GM12878 (cell line): Measurements from ENCODE around the gene ANKRD16. TPM values are rescaled to one million over a fixed set of nuclear protein-coding genes. Genes with fewer than 3 reads are reported as not detected.

Source experiments
- ATAC-seq: fragments of 200-7000 bp; cut with Tn5 transposase; 3 replicates; pipeline ENCODE4 v1.9.1; 2020; ENCODE audit warnings: mild to moderate bottlenecking, moderate library complexity
- BruUV-seq: library from RNA; stranded (reverse); fragments of 400-500 nt; replicated peaks from 2 replicates; lab custom pipeline; 2021; lab: Mats Ljungman, UMichigan
- CTCF ChIA-PET: fragments of 300-600 bp; sonication (Branson Sonifier 250); formaldehyde crosslinking; extraction: SDS; loops from one replicate; lab custom pipeline; 2021; ENCODE audit warnings: inconsistent platforms; lab: Yijun Ruan, JAX
- POLR2A ChIA-PET: fragments of 350-600 bp; formaldehyde crosslinking; extraction: SDS; loops from one replicate; lab custom pipeline; 2021; ENCODE audit warnings: inconsistent platforms; lab: Charles Lee
- RAD21 ChIA-PET: fragments of 300-600 bp; sonication (Branson Sonifier 250); formaldehyde crosslinking; loops from one replicate; lab custom pipeline; 2023; ENCODE audit warnings: antibody characterized with exemption; ENCODE audit not compliant: unreplicated experiment; lab: Charles Lee
- SMC1A ChIA-PET: fragments of 300-600 bp; sonication (Branson Sonifier 250); formaldehyde crosslinking; loops from one replicate; lab custom pipeline; 2023; ENCODE audit not compliant: unreplicated experiment, uncharacterized antibody; lab: Charles Lee
- DNase-seq: peaks from one replicate; pipeline ENCODE4 v3.0.0-alpha.2; 2011; ENCODE audit warnings: low read depth, low spot score
- FAIRE-seq: peaks from 3 replicates; lab custom pipeline; 2011; peaks lifted over from hg19 to GRCh38; lab: Jason Lieb, UNC
- H2AFZ ChIP-seq: 2 replicates; pipeline ENCODE4 v1.6.0; 2011; ENCODE audit warnings: low read depth, low read length, control low read depth; ENCODE audit not compliant: control insufficient read depth
- H3K27ac ChIP-seq: 2 replicates; pipeline ENCODE4 v1.5.1; 2011; ENCODE audit warnings: control low read depth; ENCODE audit not compliant: control insufficient read depth, insufficient read depth
- H3K27me3 ChIP-seq, 2 experiments: replicated peaks in 1 of 2; 2 replicates each; pipeline versions ENCODE4 v1.6.0 to v1.6.1; 2011; ENCODE audit warnings: low read length in 1 of 2; ENCODE audit not compliant: control insufficient read depth in 2 of 2, insufficient read depth in 2 of 2
- H3K36me3 ChIP-seq, 2 experiments: 2 replicates each; pipeline ENCODE4 v1.5.1; 2011; ENCODE audit warnings: low read length in 1 of 2; ENCODE audit not compliant: control insufficient read depth in 2 of 2, insufficient read depth in 2 of 2
- H3K4me1 ChIP-seq: 2 replicates; pipeline ENCODE4 v1.6.1; 2011; ENCODE audit warnings: mild to moderate bottlenecking, low read length, moderate library complexity, mixed read lengths; ENCODE audit not compliant: control insufficient read depth, insufficient read depth
- H3K4me2 ChIP-seq: 2 replicates; pipeline ENCODE4 v1.6.0; 2011; ENCODE audit warnings: control low read depth; ENCODE audit not compliant: control insufficient read depth, insufficient read depth
- H3K4me3 ChIP-seq: fragments of 200-600 bp; sonication (generic); 2 replicates; pipeline ENCODE4 v1.5.1; 2016
- H3K79me2 ChIP-seq: 2 replicates; pipeline ENCODE4 v1.6.0; 2011; ENCODE audit warnings: low read length; ENCODE audit not compliant: control insufficient read depth, insufficient read depth
- H3K9ac ChIP-seq: 2 replicates; pipeline ENCODE4 v1.8.0; 2011; ENCODE audit warnings: low read length, control low read depth, mixed read lengths; ENCODE audit not compliant: control insufficient read depth, insufficient read depth
- H3K9me3 ChIP-seq: replicated peaks from 3 replicates; pipeline ENCODE4 v1.5.1; 2011; ENCODE audit warnings: mild to moderate bottlenecking, low read length; ENCODE audit not compliant: control insufficient read depth, insufficient read depth
- H4K20me1 ChIP-seq: 2 replicates; pipeline ENCODE4 v1.6.0; 2011; ENCODE audit not compliant: control insufficient read depth, insufficient read depth
- BCL11A ChIP-seq: IDR thresholded peaks from 2 replicates; pipeline ENCODE4 v1.6.1; 2011; ENCODE audit warnings: low read depth, low read length
- BCLAF1 ChIP-seq: fragments of 450-650 bp; IDR thresholded peaks from 2 replicates; pipeline ENCODE4 v1.6.1; 2017; ENCODE audit warnings: antibody characterized with exemption, mild to moderate bottlenecking, moderate library complexity
- BMI1 ChIP-seq: fragments of 450-650 bp; IDR thresholded peaks from 2 replicates; pipeline ENCODE4 v1.6.1; 2016; ENCODE audit warnings: mild to moderate bottlenecking, moderate library complexity, borderline replicate concordance
- CEBPB ChIP-seq, 2 experiments: fragments of 150-350 bp in 1 of 2; IDR thresholded peaks; 2 replicates each; pipeline ENCODE4 v1.6.1; 2012 to 2014; ENCODE audit warnings: low read depth in 2 of 2, low read length in 2 of 2, borderline replicate concordance in 1 of 2, inconsistent platforms in 1 of 2
- CREB1 ChIP-seq: IDR thresholded peaks from 2 replicates; pipeline ENCODE4 v1.6.1; 2012; ENCODE audit warnings: low read depth, mild to moderate bottlenecking, inconsistent platforms
- FOS ChIP-seq: IDR thresholded peaks from 3 replicates; pipeline ENCODE4 v1.6.1; 2011; ENCODE audit warnings: borderline replicate concordance; ENCODE audit not compliant: insufficient read length; ENCODE audit errors: extremely low read depth
- HCFC1 ChIP-seq: fragments of 150-350 bp; IDR thresholded peaks from 2 replicates; pipeline ENCODE4 v1.6.1; 2014; ENCODE audit warnings: low read length
- HDGF ChIP-seq: fragments of 450-650 bp; IDR thresholded peaks from 2 replicates; pipeline ENCODE4 v1.6.1; 2016; ENCODE audit warnings: antibody characterized with exemption
- IRF5 ChIP-seq: fragments of 450-650 bp; IDR thresholded peaks from 2 replicates; pipeline ENCODE4 v1.6.1; 2017; ENCODE audit warnings: borderline replicate concordance
- SREBF2 ChIP-seq: IDR thresholded peaks from 2 replicates; pipeline ENCODE4 v1.6.1; 2012; ENCODE audit warnings: mild to moderate bottlenecking, low read length
- ZBTB33 ChIP-seq: fragments of 450-650 bp; IDR thresholded peaks from 2 replicates; pipeline ENCODE4 v1.6.1; 2017; ENCODE audit warnings: mild to moderate bottlenecking
- ZBTB40 ChIP-seq: fragments of 450-650 bp; IDR thresholded peaks from 2 replicates; pipeline ENCODE4 v1.6.1; 2016; ENCODE audit warnings: mild to moderate bottlenecking, moderate library complexity, borderline replicate concordance
- ZSCAN29 ChIP-seq: fragments of 450-650 bp; IDR thresholded peaks from 2 replicates; pipeline ENCODE4 v1.6.1; 2017; ENCODE audit warnings: mild to moderate bottlenecking, moderate library complexity
- WGBS: methylation state at CpG from one replicate; pipeline ENCODE4 v1.1.6; 2016; ENCODE audit warnings: low lambda C conversion rate; ENCODE audit not compliant: insufficient replicate concordance, insufficient coverage; ENCODE audit errors: missing lambda C conversion rate; 5-methylcytosine and 5-hydroxymethylcytosine counted together
- in situ Hi-C: fragments of 300-500 bp; cut with MboI; formaldehyde crosslinking; loops from 9 replicates; pipeline ENCODE4 v1.14.3; 2018; ENCODE audit warnings: mixed read lengths
- intact Hi-C: fragments of 100-400 bp; cut with micrococcal nuclease; formaldehyde crosslinking; loops from one replicate; pipeline ENCODE4 v1.14.2; 2022; ENCODE audit not compliant: unreplicated experiment
- polyA plus RNA-seq, 11 experiments: library from polyadenylated mRNA; depleted of rRNA in 4 of 11; unstranded in 6 of 11; stranded (reverse) in 5 of 11; fragments of >200 nt; fragmentation: Nextera tagmentation in 4 of 11; fragmentation: Illumina TruSeq in 1 of 11; extraction: Ambion mirVana in 4 of 11; extraction: Trizol in 1 of 11; gene quantifications; 1 replicate in 1 of 11; 2 replicates in 10 of 11; pipeline versions ENCODE4 v1.2.1 to v1.2.3, GENCODE V29; 2011 to 2016; ENCODE audit warnings: inconsistent platforms in 2 of 11, missing spikeins in 2 of 11, low read depth in 1 of 11
- total RNA-seq, 4 experiments: library from RNA; depleted of rRNA in 3 of 4; stranded (reverse); fragments of >200 nt in 3 of 4; fragmentation: Illumina TruSeq in 1 of 4; extraction: Trizol in 1 of 4; gene quantifications; 2 replicates each; pipeline versions ENCODE4 v1.2.1 to v1.2.3, GENCODE V29; 2013 to 2021

The ANKRD16 gene
- total and polyA plus RNA-seq, 10 of the 15 experiments (the other 5 are each of a cell fraction or from before 2014, with no cell fraction given): 0.57 to 13.6 (median 4.4) TPM

- H3K4me2 ChIP-seq: no peak overlapping the region
- TF ChIP-seq ZSCAN29: no peak
- TF ChIP-seq HDGF: no peak
- no peak for TF ChIP-seq BMI1
- TF ChIP-seq ZBTB33: no peak
- TF ChIP-seq BCL11A: no peak
- no peak for TF ChIP-seq SREBF2
- no peak for TF ChIP-seq CEBPB (IDR thresholded peaks at IDR 0.05; ENCODE audit: borderline replicate concordance in 1 of 2, low read depth in 2 of 2, low read length in 2 of 2)
- no peak for TF ChIP-seq HCFC1
- no peak for TF ChIP-seq IRF5
- no peak for TF ChIP-seq ZBTB40
- no peak for TF ChIP-seq CREB1
- TF ChIP-seq BCLAF1: no peak
- TF ChIP-seq FOS: no peak
- ChIA-PET CTCF (no interaction called here), RAD21 (no interaction called here), SMC1A (interaction anchor here (1.0 kb wide), 1 partner anchor 80 kb away, joined by 3 read pairs; no protein-coding TSS in a partner anchor), POLR2A (interaction anchor here (0.7 kb wide), 1 partner anchor 73 kb away, joined by 3 read pairs; no protein-coding TSS in a partner anchor)
- in situ Hi-C loops: no loop called here
- H3K9ac ChIP-seq: no peak overlapping the region
- H4K20me1 ChIP-seq: no peaks in the 10 kb centered on the region
- no peaks in the 10 kb centered on the region for H3K27me3 ChIP-seq
- no peaks in the 10 kb centered on the region for H3K9me3 ChIP-seq
- intact Hi-C loops: no loop called here
- no peak overlapping the region for H3K27ac ChIP-seq
- no peak overlapping the region for H2AFZ ChIP-seq
- no peak for ATAC-seq
- no peak overlapping the region for H3K4me3 ChIP-seq
- DNase-seq: no peak
- FAIRE-seq: no peak
- H3K36me3 ChIP-seq: peaks cover 11 to 44% of the 10 kb centered on the region in 2 experiments
- no peaks in the 10 kb centered on the region for H3K79me2 ChIP-seq
- no TSS peak for BruUV-seq
- H3K4me1 ChIP-seq: no peaks in the 10 kb centered on the region
- WGBS: 98% methylated on average over 14 of the region's 14 CpGs
These were observed 44.3 kb upstream of the ANKRD16 start for GRCh38 chr10:5933909-5934546.
